Measurements from ENCODE around the gene ZNF644. TPM values are rescaled to one million over a fixed set of nuclear protein-coding genes. Genes with fewer than 3 reads are reported as not detected.

Gene ZNF644
- total and polyA plus RNA-seq, 2 donors (not counting 1 experiment from before 2014, with no cell fraction given), result 9.6 to 124 TPM

DNA sequence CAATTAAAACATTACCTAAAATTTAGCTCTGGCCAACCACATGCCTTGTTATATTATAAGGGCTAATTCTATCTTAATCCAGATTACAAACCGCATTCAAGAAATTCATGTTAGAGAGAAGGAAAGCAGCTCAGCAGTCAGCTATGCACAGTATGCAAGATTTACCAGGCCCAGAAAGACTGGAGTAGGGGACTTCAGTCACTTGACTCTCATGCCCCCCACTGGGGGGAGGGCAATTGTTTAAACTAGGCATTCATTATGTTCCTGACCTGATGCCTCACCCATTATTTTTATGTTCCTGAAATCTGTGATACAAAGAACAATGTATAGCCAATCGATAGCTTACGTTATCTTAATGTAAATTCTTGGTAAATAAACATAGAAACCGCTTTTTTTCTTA is 96.9 kb downstream of the ZNF644 start:
- ATAC-seq (ENCODE audit: low read depth) (no peak), DNase-seq (no peak)
- intact Hi-C loops (cut with micrococcal nuclease), result no loop called here

DNA sequence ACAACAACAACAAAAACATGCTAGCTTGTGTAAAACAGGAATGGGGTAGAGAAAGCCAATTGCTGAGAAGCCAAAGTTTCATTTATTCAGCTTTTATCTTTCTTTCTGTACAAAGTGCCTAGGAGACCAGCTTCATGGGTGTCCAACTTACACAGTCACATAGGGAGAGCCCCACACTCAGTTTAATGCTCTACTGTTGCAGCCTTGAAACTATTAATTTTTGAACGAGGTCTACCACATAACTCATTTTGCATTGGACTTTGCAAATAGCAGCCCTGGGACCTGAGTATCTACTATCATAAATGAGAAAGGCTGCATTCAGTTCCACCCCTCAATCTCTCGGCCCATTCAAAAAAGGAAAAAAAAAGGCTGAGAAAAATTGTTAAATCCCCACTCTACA is 98.8 kb downstream of the ZNF644 start:
- peak overlapping the region; percentile 15 for H3K27ac Mint-ChIP-seq
- CTCF ChIA-PET, result interaction anchor here (1.3 kb wide), 1 partner anchor 12 kb away, joined by 3 read pairs; no protein-coding TSS in a partner anchor

More for the DNA sequence above, 96.9 kb downstream of the ZNF644 start:
- no peaks in the 10 kb centered on the region for H3K27me3 Mint-ChIP-seq
- ChIA-PET CTCF (interaction anchor here (0.6 kb wide), 1 partner anchor 1865 kb away, joined by 3 read pairs; no protein-coding TSS in a partner anchor), POLR2A (no interaction called here)
- Histone ChIP-seq H3K9ac (ENCODE audit: low read length) (no peak overlapping the region), H3K4me3 (ENCODE audit: control extremely low read depth in 1 of 5, extremely low read depth in 1 of 5, insufficient read depth in 1 of 5, low read depth in 2 of 5, low read length in 4 of 5) (no peak overlapping the region), H3K9me3 (ENCODE audit: control extremely low read depth in 1 of 3, control insufficient read depth in 2 of 3, insufficient read depth in 1 of 3, low read length in 2 of 3) (peaks cover 0 to 4% (median 2%) of the 10 kb centered on the region in 3 donors), H3K27ac (ENCODE audit: low read length in 2 of 2) (no peak overlapping the region), H3K4me2 (replicated peaks; ENCODE audit: low read depth, low read length, poor library complexity, severe bottlenecking) (no peak overlapping the region), H3K79me2 (ENCODE audit: control insufficient read depth, insufficient read depth, low read length) (peaks cover 74% of the 10 kb centered on the region), H2AFZ (ENCODE audit: insufficient read depth, low read depth, low read length, poor library complexity, severe bottlenecking) (no peak overlapping the region), H3K27me3 (replicated peaks in 1 of 4; ENCODE audit: control extremely low read depth in 1 of 4, control insufficient read depth in 3 of 4, insufficient read depth in 4 of 4, low read length in 3 of 4) (no peaks in the 10 kb centered on the region), H4K20me1 (ENCODE audit: control insufficient read depth, insufficient read depth, low read length, poor library complexity, severe bottlenecking) (peaks cover 78% of the 10 kb centered on the region), H3K4me1 (ENCODE audit: control insufficient read depth in 2 of 2, insufficient read depth in 2 of 2, low read length in 2 of 2) (peaks cover 0 to 35% of the 10 kb centered on the region in 2 donors), H3K36me3 (replicated peaks in 1 of 2; ENCODE audit: control extremely low read depth in 1 of 2, control insufficient read depth in 1 of 2, extremely low read depth in 1 of 2, insufficient read depth in 2 of 2, low read length in 1 of 2) (peaks cover 0 to 12% of the 10 kb centered on the region in 2 experiments)
- no peaks in the 10 kb centered on the region for H3K9me3 Mint-ChIP-seq (ENCODE audit: insufficient read depth)
- TF ChIP-seq CTCF (IDR thresholded peaks at IDR 0.05), result no peak
- TF ChIP-seq EZH2 (IDR thresholded peaks at IDR 0.05; ENCODE audit: borderline replicate concordance, insufficient read depth, low read depth, low read length, poor library complexity, severe bottlenecking), result no peak
- H3K4me1 Mint-ChIP-seq, result peaks cover 71% of the 10 kb centered on the region
- H3K4me3 Mint-ChIP-seq, result no peak overlapping the region
- no CpG with 5 or more reads among the region's 4 CpGs for whole genome bisulfite sequencing (ENCODE audit: insufficient coverage)
- H3K27ac Mint-ChIP-seq, result no peak overlapping the region

More for the DNA sequence above, 98.8 kb downstream of the ZNF644 start:
- WGBS (ENCODE audit: insufficient coverage), result no CpG with 5 or more reads among the region's 2 CpGs
- Histone ChIP-seq H3K27ac (ENCODE audit: low read length in 2 of 2) (no peak overlapping the region), H4K20me1 (ENCODE audit: control insufficient read depth, insufficient read depth, low read length, poor library complexity, severe bottlenecking) (peaks cover 75% of the 10 kb centered on the region), H3K27me3 (replicated peaks in 1 of 4; ENCODE audit: control extremely low read depth in 1 of 4, control insufficient read depth in 3 of 4, insufficient read depth in 4 of 4, low read length in 3 of 4) (no peaks in the 10 kb centered on the region), H3K9ac (ENCODE audit: low read length) (no peak overlapping the region), H3K4me3 (ENCODE audit: control extremely low read depth in 1 of 5, extremely low read depth in 1 of 5, insufficient read depth in 1 of 5, low read depth in 2 of 5, low read length in 4 of 5) (no peak overlapping the region), H3K4me1 (ENCODE audit: control insufficient read depth in 2 of 2, insufficient read depth in 2 of 2, low read length in 2 of 2) (peaks cover 0 to 41% of the 10 kb centered on the region in 2 donors), H3K9me3 (ENCODE audit: control extremely low read depth in 1 of 3, control insufficient read depth in 2 of 3, insufficient read depth in 1 of 3, low read length in 2 of 3) (peaks cover 0 to 1% (median 0%) of the 10 kb centered on the region in 3 donors), H3K4me2 (replicated peaks; ENCODE audit: low read depth, low read length, poor library complexity, severe bottlenecking) (no peak overlapping the region), H3K79me2 (ENCODE audit: control insufficient read depth, insufficient read depth, low read length) (peaks cover 61% of the 10 kb centered on the region), H3K36me3 (replicated peaks in 1 of 2; ENCODE audit: control extremely low read depth in 1 of 2, control insufficient read depth in 1 of 2, extremely low read depth in 1 of 2, insufficient read depth in 2 of 2, low read length in 1 of 2) (peaks cover under 1 to 8% of the 10 kb centered on the region in 2 experiments), H2AFZ (ENCODE audit: insufficient read depth, low read depth, low read length, poor library complexity, severe bottlenecking) (no peak overlapping the region)
- TF ChIP-seq CTCF (IDR thresholded peaks at IDR 0.05) (no peak), EZH2 (IDR thresholded peaks at IDR 0.05; ENCODE audit: borderline replicate concordance, insufficient read depth, low read depth, low read length, poor library complexity, severe bottlenecking) (no peak)
- intact Hi-C loops (cut with micrococcal nuclease), result no loop called here
- no peaks in the 10 kb centered on the region for H3K27me3 Mint-ChIP-seq
- H3K4me1 Mint-ChIP-seq, result peaks cover 77% of the 10 kb centered on the region
- ATAC-seq (ENCODE audit: low read depth) (no peak), DNase-seq (no peak)
- POLR2A ChIA-PET, result no interaction called here
- H3K4me3 Mint-ChIP-seq, result no peak overlapping the region
- H3K9me3 Mint-ChIP-seq (ENCODE audit: insufficient read depth), result no peaks in the 10 kb centered on the region
